ENCODE measurements around the gene TAAR5.

GRCh38 chr6:132590362-132590761 is 821 bp upstream of the TAAR5 start:
- TF ChIP-seq CTCF (IDR thresholded peaks at IDR 0.05) (no peak), EZH2 (IDR thresholded peaks at IDR 0.05; ENCODE audit: borderline replicate concordance, insufficient read depth, low read depth, low read length, poor library complexity, severe bottlenecking) (no peak)
